ENCODE results near the gene ARHGDIA. TPM values are rescaled to one million over a fixed set of nuclear protein-coding genes. Genes with fewer than 3 reads are reported as not detected.

ARHGDIA gene
- total RNA-seq, 1 donor from 2014 or later, result 443 TPM

DNA sequence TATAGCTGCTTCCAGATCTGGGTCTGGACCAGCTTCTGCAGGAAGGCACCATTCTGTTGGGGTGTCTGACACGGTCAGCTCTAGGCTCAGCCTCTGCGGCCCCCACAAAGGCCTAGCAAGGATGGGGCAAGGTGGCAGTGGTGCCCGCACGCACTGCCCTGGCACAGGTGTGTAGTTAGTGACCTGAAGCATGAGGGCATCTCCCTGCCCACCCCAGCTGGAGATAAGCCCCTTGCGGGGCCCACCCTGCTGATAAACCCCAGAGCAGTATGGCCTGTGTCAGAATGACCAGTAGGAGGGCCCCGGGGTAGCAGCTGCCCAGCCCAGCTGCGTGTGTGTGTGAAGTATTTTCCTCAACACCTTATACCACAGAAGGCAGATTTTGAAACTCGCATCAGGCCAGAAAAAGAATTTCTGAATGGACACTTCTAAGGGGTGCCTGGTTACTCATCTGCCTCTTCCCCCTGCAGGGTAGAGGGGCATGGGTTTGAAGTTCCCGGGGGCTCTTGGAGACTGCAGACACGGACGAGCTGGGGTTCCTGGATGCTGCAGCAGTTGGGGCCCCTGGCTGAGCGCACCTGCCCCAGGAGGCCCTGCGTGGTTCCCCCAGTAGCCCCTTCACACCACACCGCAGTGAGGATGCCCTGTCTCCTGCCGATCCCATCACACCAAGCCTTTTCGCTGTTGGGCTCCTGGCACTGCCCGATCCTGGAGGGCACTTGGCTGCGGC, 4.5 kb downstream of the ARHGDIA start:
- Mint-ChIP-seq H3K27ac (ENCODE audit: unreplicated experiment) (no peak overlapping the region), H3K36me3 (ENCODE audit: low read depth, unreplicated experiment) (peaks cover 15% of the 10 kb centered on the region), H3K27me3 (ENCODE audit: unreplicated experiment) (peaks cover 23% of the 10 kb centered on the region), H3K4me3 (ENCODE audit: unreplicated experiment) (no peak overlapping the region), H3K4me1 (ENCODE audit: unreplicated experiment) (peaks cover 15% of the 10 kb centered on the region), H3K9me3 (ENCODE audit: unreplicated experiment) (no peaks in the 10 kb centered on the region)
- no peak for TF ChIP-seq CTCF (IDR thresholded peaks at IDR 0.05; ENCODE audit: unreplicated experiment)
- no peak for DNase-seq (ENCODE audit: low spot score)

GRCh38 chr17:81865733-81866439, 5.3 kb downstream of the ARHGDIA start:
- Mint-ChIP-seq H3K4me1 (ENCODE audit: unreplicated experiment) (peaks cover 15% of the 10 kb centered on the region), H3K27me3 (ENCODE audit: unreplicated experiment) (peaks cover 26% of the 10 kb centered on the region), H3K9me3 (ENCODE audit: unreplicated experiment) (no peaks in the 10 kb centered on the region), H3K4me3 (ENCODE audit: unreplicated experiment) (no peak overlapping the region), H3K27ac (ENCODE audit: unreplicated experiment) (no peak overlapping the region), H3K36me3 (ENCODE audit: low read depth, unreplicated experiment) (peaks cover 15% of the 10 kb centered on the region)
- no peak for DNase-seq (ENCODE audit: low spot score)
- TF ChIP-seq CTCF (IDR thresholded peaks at IDR 0.05; ENCODE audit: unreplicated experiment), result no peak

DNA sequence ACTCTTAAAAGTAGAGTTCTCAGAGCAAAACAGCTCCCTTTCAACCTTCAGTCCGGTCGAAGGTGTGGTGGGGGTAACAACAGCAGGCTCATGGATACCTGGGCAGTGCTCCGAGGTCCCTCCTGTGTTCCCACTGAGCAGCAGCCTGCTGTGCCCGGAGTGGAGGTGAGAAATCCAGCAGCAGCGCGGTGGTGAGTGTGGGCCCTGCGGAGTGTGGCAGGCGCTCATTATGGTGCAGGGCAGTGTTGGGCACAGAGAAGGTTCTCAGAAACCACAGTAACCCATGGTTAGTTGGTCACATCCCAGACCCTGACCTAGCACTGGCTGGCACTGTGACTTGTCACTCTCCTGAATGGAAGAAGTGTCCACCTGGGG, 5.8 kb downstream of the ARHGDIA start:
- Mint-ChIP-seq H3K4me3 (ENCODE audit: unreplicated experiment) (no peak overlapping the region), H3K36me3 (ENCODE audit: low read depth, unreplicated experiment) (peaks cover 15% of the 10 kb centered on the region), H3K4me1 (ENCODE audit: unreplicated experiment) (peaks cover 15% of the 10 kb centered on the region), H3K27me3 (ENCODE audit: unreplicated experiment) (peaks cover 27% of the 10 kb centered on the region), H3K27ac (ENCODE audit: unreplicated experiment) (no peak overlapping the region), H3K9me3 (ENCODE audit: unreplicated experiment) (no peaks in the 10 kb centered on the region)
- no peak for TF ChIP-seq CTCF (IDR thresholded peaks at IDR 0.05; ENCODE audit: unreplicated experiment)
- no peak for DNase-seq (ENCODE audit: low spot score)

GRCh38 chr17:81863833-81864768, 7.0 kb downstream of the ARHGDIA start:
- no peak for DNase-seq (ENCODE audit: low spot score)
- Mint-ChIP-seq H3K27me3 (ENCODE audit: unreplicated experiment) (peaks cover 26% of the 10 kb centered on the region), H3K27ac (ENCODE audit: unreplicated experiment) (peak overlapping the region; percentile 73), H3K4me1 (ENCODE audit: unreplicated experiment) (peaks cover 18% of the 10 kb centered on the region), H3K36me3 (ENCODE audit: low read depth, unreplicated experiment) (peaks cover 18% of the 10 kb centered on the region), H3K9me3 (ENCODE audit: unreplicated experiment) (no peaks in the 10 kb centered on the region), H3K4me3 (ENCODE audit: unreplicated experiment) (peak overlapping the region; percentile 74)
- peak; percentile 17 for TF ChIP-seq CTCF (IDR thresholded peaks at IDR 0.05; ENCODE audit: unreplicated experiment)

All from endothelial cell (in vitro differentiated cells).